CD14-positive monocyte (primary cell): ENCODE data around the gene TRPM7. TPM values are rescaled to one million over a fixed set of nuclear protein-coding genes. Genes with fewer than 3 reads are reported as not detected.

ENCODE experiments used
- DNase-seq, 3 donors: peaks; one replicate each; pipeline ENCODE4 v3.0.0-alpha.2; 2011 to 2022
- H2AFZ ChIP-seq: 2 replicates; pipeline ENCODE4 v1.6.0; 2012; ENCODE audit warnings: mild to moderate bottlenecking, low read depth, low read length, inconsistent platforms; ENCODE audit not compliant: insufficient read depth, poor library complexity, severe bottlenecking
- H3K27ac ChIP-seq, 2 donors: 1 replicate in 1 of 2; 2 replicates in 1 of 2; pipeline ENCODE4 v1.5.1; 2012 to 2013; ENCODE audit warnings: low read length in 2 of 2, control low read depth in 1 of 2, inconsistent platforms in 1 of 2, low read depth in 1 of 2, mild to moderate bottlenecking in 1 of 2
- H3K27me3 ChIP-seq, 2 donors: one replicate each; pipeline versions ENCODE4 v1.6.0 to v1.6.1; 2011 to 2013; ENCODE audit warnings: low read length in 2 of 2; ENCODE audit not compliant: control insufficient read depth in 2 of 2, insufficient read depth in 2 of 2
- H3K36me3 ChIP-seq, 2 donors: replicated peaks in 1 of 2; 1 replicate in 1 of 2; 2 replicates in 1 of 2; pipeline versions ENCODE4 v1.5.1 to v1.6.1; 2012 to 2013; ENCODE audit warnings: low read length in 2 of 2, control low read depth in 1 of 2, inconsistent platforms in 1 of 2, mild to moderate bottlenecking in 1 of 2; ENCODE audit not compliant: insufficient read depth in 2 of 2, control insufficient read depth in 1 of 2
- H3K4me1 ChIP-seq, 2 donors: 1 replicate in 1 of 2; 2 replicates in 1 of 2; pipeline versions ENCODE4 v1.5.1 to v1.6.1; 2012 to 2013; ENCODE audit warnings: low read length in 2 of 2, control low read depth in 1 of 2, inconsistent platforms in 1 of 2, mild to moderate bottlenecking in 1 of 2, moderate library complexity in 1 of 2; ENCODE audit not compliant: insufficient read depth in 2 of 2, control insufficient read depth in 1 of 2
- H3K4me2 ChIP-seq: replicated peaks from 2 replicates; pipeline ENCODE3; 2012; ENCODE audit warnings: low read length, moderate library complexity, mild to moderate bottlenecking; ENCODE audit not compliant: poor library complexity, severe bottlenecking; ENCODE audit errors: extremely low read depth
- H3K4me3 ChIP-seq, 3 experiments: fragments of 200-600 bp in 1 of 3; sonication (generic) in 1 of 3; replicated peaks in 1 of 3; 1 replicate in 2 of 3; 2 replicates in 1 of 3; pipeline ENCODE4 v1.5.1; 2011 to 2013; ENCODE audit warnings: low read length in 3 of 3, mild to moderate bottlenecking in 3 of 3, control low read depth in 2 of 3, low read depth in 2 of 3, inconsistent platforms in 1 of 3, moderate library complexity in 1 of 3
- H3K79me2 ChIP-seq: 2 replicates; pipeline ENCODE4 v1.6.0; 2012; ENCODE audit warnings: mild to moderate bottlenecking, control low read depth, inconsistent platforms, low read length, moderate library complexity; ENCODE audit not compliant: insufficient read depth
- H3K9ac ChIP-seq: 2 replicates; pipeline ENCODE4 v1.6.0; 2017; ENCODE audit warnings: low read length, mild to moderate bottlenecking; ENCODE audit not compliant: insufficient read depth, poor library complexity, severe bottlenecking
- H3K9me3 ChIP-seq, 2 donors: replicated peaks in 1 of 2; 1 replicate in 1 of 2; 2 replicates in 1 of 2; pipeline versions ENCODE4 v1.5.1 to v1.6.1; 2012 to 2013; ENCODE audit warnings: low read length in 2 of 2, control low read depth in 1 of 2; ENCODE audit not compliant: control insufficient read depth in 1 of 2, insufficient read depth in 1 of 2
- H4K20me1 ChIP-seq: 2 replicates; pipeline ENCODE4 v1.6.0; 2012; ENCODE audit warnings: mild to moderate bottlenecking, low read length, control low read depth, moderate library complexity; ENCODE audit not compliant: insufficient read depth
- H3K27ac Mint-ChIP-seq, 7 donors: one replicate each; pipeline ENCODE4 v1.8.0; 2020; ENCODE audit warnings: mild to moderate bottlenecking in 7 of 7, mixed read lengths in 7 of 7, moderate library complexity in 6 of 7, inconsistent platforms in 2 of 7
- H3K27me3 Mint-ChIP-seq, 3 donors: one replicate each; pipeline ENCODE4 v1.8.0; 2021 to 2022; ENCODE audit warnings: low read depth in 3 of 3, mild to moderate bottlenecking in 3 of 3, mixed read lengths in 3 of 3, moderate library complexity in 3 of 3, inconsistent platforms in 1 of 3
- H3K36me3 Mint-ChIP-seq, 2 donors: one replicate each; pipeline ENCODE4 v1.8.0; 2020; ENCODE audit warnings: mixed read lengths in 2 of 2, inconsistent platforms in 1 of 2, mild to moderate bottlenecking in 1 of 2
- H3K4me1 Mint-ChIP-seq: one replicate; pipeline ENCODE4 v1.8.0; 2020; ENCODE audit warnings: mild to moderate bottlenecking, mixed read lengths
- H3K4me3 Mint-ChIP-seq, 2 donors: one replicate each; pipeline ENCODE4 v1.8.0; 2020; ENCODE audit warnings: mild to moderate bottlenecking in 2 of 2, mixed read lengths in 2 of 2, moderate library complexity in 1 of 2
- H3K9me3 Mint-ChIP-seq, 7 donors: one replicate each; pipeline ENCODE4 v1.8.0; 2020 to 2022; ENCODE audit warnings: mixed read lengths in 7 of 7, mild to moderate bottlenecking in 6 of 7, moderate library complexity in 6 of 7, inconsistent platforms in 2 of 7
- CTCF ChIP-seq: fragments of 200-600 bp; IDR thresholded peaks from one replicate; pipeline ENCODE4 v1.8.0; 2022; ENCODE audit warnings: antibody characterized with exemption, mild to moderate bottlenecking
- intact Hi-C, 2 donors: fragments of 100-400 bp; cut with micrococcal nuclease; formaldehyde crosslinking; loops; one replicate each; pipeline versions ENCODE4 v1.15.0 to v1.15.1; 2023
- polyA plus RNA-seq, 3 donors: library from polyadenylated mRNA; depleted of rRNA in 1 of 3; unstranded in 2 of 3; stranded (reverse) in 1 of 3; fragments of 300-500 nt in 2 of 3; fragments of >200 nt in 1 of 3; fragmentation: Illumina TruSeq in 2 of 3; gene quantifications; 1 replicate in 2 of 3; 2 replicates in 1 of 3; pipeline ENCODE4 v1.2.3, GENCODE V29; 2012 to 2021
- small RNA-seq: library from RNA; depleted of rRNA; stranded (forward); fragments of <200 nt; gene quantifications from one replicate; pipeline ENCODE3, GENCODE V24; 2012; ENCODE audit warnings: low read depth; ENCODE audit not compliant: insufficient read length

Gene TRPM7
- polyA plus RNA-seq, 3 donors, result 5.5 to 22.4 (median 8.1) TPM

GRCh38 chr15:50513001-50513400 is 173.6 kb downstream of the TRPM7 start:
- H3K4me3 ChIP-seq, result no peak overlapping the region
- H3K9me3 ChIP-seq, result no peaks in the 10 kb centered on the region
- Mint-ChIP-seq H3K4me1 (no peaks in the 10 kb centered on the region), H3K27me3 (peaks cover 0 to 4% (median 3%) of the 10 kb centered on the region in 3 donors), H3K36me3 (peaks cover 4 to 7% of the 10 kb centered on the region in 2 donors), H3K9me3 (peaks cover 0 to 15% (median 5%) of the 10 kb centered on the region in 7 donors), H3K27ac (no peak overlapping the region), H3K4me3 (no peak overlapping the region)
- H3K36me3 ChIP-seq, result no peaks in the 10 kb centered on the region
- H3K4me2 ChIP-seq, result no peak overlapping the region
- H3K79me2 ChIP-seq, result no peaks in the 10 kb centered on the region
- no peak overlapping the region for H3K9ac ChIP-seq
- H3K27ac ChIP-seq, result no peak overlapping the region
- no peak for DNase-seq
- H3K27me3 ChIP-seq, result no peaks in the 10 kb centered on the region
- intact Hi-C loops, result no loop called here
- H2AFZ ChIP-seq, result no peak overlapping the region
- no peaks in the 10 kb centered on the region for H4K20me1 ChIP-seq
- TF ChIP-seq CTCF, result no peak
- no peaks in the 10 kb centered on the region for H3K4me1 ChIP-seq

Small RNA genes lying within 50 kb of the gene (small RNA-seq; reads per million reads assigned to genes)
- not detected for gene RN7SL354P

Other genes starting within 250 kb of the TRPM7 start
- gene USP50, start 140.1 kb downstream of the TRPM7 start, polyA plus RNA-seq, result not detected
- gene SPPL2A, start 78.9 kb upstream of the TRPM7 start, polyA plus RNA-seq, result 100 to 1,000 TPM; 111 to 204 (median 190) TPM
- 1 to 10 TPM; 4.1 to 7.7 (median 5.3) TPM for gene AP4E1, start 221.9 kb upstream of the TRPM7 start, polyA plus RNA-seq